Activated naive CD8-positive, alpha-beta T cell treated with anti-CD3 and anti-CD28 coated beads, Interleukin-2, amount 10 ng/mL, durations not matched to agents 7 days and 5 days (primary cell): ENCODE results near the gene NES. TPM values are rescaled to one million over a fixed set of nuclear protein-coding genes. Genes with fewer than 3 reads are reported as not detected.

ENCODE experiments used
- ATAC-seq: fragments of 150-1000 bp; cut with Tn5 transposase; one replicate; pipeline ENCODE4 v1.10.0; 2021; ENCODE audit warnings: low read depth, moderate library complexity
- POLR2A ChIA-PET: fragments of 350-600 bp; sonication (Branson Sonifier 250); formaldehyde crosslinking; loops from one replicate; lab custom pipeline; 2021; ENCODE audit warnings: antibody characterized with exemption; lab: Charles Lee
- DNase-seq: peaks from one replicate; pipeline ENCODE4 v3.0.0; 2021
- H3K27ac Mint-ChIP-seq: one replicate; pipeline ENCODE4 v1.8.0; 2022; ENCODE audit warnings: mild to moderate bottlenecking, mixed read lengths
- H3K27me3 Mint-ChIP-seq: one replicate; pipeline ENCODE4 v1.8.0; 2022; ENCODE audit warnings: mild to moderate bottlenecking, moderate library complexity, mixed read lengths
- H3K36me3 Mint-ChIP-seq: one replicate; pipeline ENCODE4 v1.8.0; 2021; ENCODE audit warnings: mild to moderate bottlenecking, mixed read lengths
- H3K4me1 Mint-ChIP-seq: one replicate; pipeline ENCODE4 v1.8.0; 2021; ENCODE audit warnings: mixed read lengths
- H3K4me3 Mint-ChIP-seq: one replicate; pipeline ENCODE4 v1.8.0; 2022; ENCODE audit warnings: mild to moderate bottlenecking, moderate library complexity, mixed read lengths
- H3K9me3 Mint-ChIP-seq: one replicate; pipeline ENCODE4 v1.8.0; 2021; ENCODE audit warnings: mixed read lengths
- total RNA-seq, 2 experiments: library from RNA; stranded (reverse); gene quantifications; one replicate each; pipeline ENCODE4 v1.2.3, GENCODE V29; 2021

NES gene
- total RNA-seq, 2 experiments from 2014 or later: not detected

DNA sequence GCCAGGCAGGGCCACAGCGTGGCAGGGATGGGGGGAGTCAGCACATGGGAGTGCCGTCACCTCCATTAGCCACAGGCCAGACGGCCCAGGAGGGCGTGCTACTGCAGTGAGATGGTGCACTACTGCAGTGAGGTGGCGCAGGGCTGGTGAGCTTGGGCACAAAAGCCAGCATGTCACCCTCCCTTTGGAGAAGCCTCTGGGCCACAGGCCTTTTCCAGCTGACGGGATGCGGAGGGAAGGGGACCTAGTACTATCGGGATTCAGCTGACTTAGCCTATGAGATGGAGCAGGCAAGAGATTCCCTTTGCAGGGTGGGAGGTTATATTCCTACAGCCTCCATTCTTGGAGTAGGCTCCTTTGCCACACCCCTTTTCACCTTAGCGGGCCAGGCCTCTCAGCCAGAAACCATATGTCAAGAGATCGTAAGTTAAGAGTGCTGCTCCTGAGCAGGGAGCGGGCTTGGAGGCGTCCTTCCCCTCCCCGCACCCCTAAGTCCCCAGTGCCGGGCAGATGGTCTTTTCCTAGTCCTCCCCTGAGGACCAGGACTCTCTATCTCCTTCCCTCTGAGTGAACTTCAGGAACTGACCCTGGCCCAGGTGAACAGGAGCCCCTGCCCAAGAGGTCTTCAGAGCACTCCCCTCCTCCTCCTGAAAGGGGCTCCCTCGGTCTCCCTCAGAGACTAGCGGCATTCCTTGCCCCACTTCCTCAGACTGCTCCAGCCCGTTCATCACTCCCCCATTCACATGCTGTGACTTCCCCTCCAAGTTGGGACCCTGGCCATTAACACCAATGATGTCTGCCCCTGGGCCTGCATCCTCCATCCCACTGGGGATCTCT lies 8.2 kb downstream of the NES start:
- Mint-ChIP-seq H3K4me3 (no peak overlapping the region), H3K4me1 (peaks cover 2% of the 10 kb centered on the region), H3K36me3 (no peaks in the 10 kb centered on the region), H3K9me3 (no peaks in the 10 kb centered on the region), H3K27ac (no peak overlapping the region), H3K27me3 (peaks cover 36% of the 10 kb centered on the region)
- ATAC-seq: no peak
- POLR2A ChIA-PET: no interaction called here
- DNase-seq: no peak

GRCh38 chr1:156667968-156668709 lies 9.1 kb downstream of the NES start:
- POLR2A ChIA-PET: no interaction called here
- ATAC-seq: no peak
- Mint-ChIP-seq H3K4me1 (peaks cover 6% of the 10 kb centered on the region), H3K27ac (no peak overlapping the region), H3K27me3 (peaks cover 42% of the 10 kb centered on the region), H3K9me3 (no peaks in the 10 kb centered on the region), H3K36me3 (no peaks in the 10 kb centered on the region), H3K4me3 (no peak overlapping the region)
- DNase-seq: no peak

GRCh38 chr1:156667610-156667967 lies 9.6 kb downstream of the NES start:
- Mint-ChIP-seq H3K9me3 (no peaks in the 10 kb centered on the region), H3K27ac (no peak overlapping the region), H3K36me3 (no peaks in the 10 kb centered on the region), H3K4me3 (no peak overlapping the region), H3K27me3 (peaks cover 38% of the 10 kb centered on the region), H3K4me1 (peaks cover 11% of the 10 kb centered on the region)
- DNase-seq: no peak
- no peak for ATAC-seq
- POLR2A ChIA-PET: no interaction called here

DNA sequence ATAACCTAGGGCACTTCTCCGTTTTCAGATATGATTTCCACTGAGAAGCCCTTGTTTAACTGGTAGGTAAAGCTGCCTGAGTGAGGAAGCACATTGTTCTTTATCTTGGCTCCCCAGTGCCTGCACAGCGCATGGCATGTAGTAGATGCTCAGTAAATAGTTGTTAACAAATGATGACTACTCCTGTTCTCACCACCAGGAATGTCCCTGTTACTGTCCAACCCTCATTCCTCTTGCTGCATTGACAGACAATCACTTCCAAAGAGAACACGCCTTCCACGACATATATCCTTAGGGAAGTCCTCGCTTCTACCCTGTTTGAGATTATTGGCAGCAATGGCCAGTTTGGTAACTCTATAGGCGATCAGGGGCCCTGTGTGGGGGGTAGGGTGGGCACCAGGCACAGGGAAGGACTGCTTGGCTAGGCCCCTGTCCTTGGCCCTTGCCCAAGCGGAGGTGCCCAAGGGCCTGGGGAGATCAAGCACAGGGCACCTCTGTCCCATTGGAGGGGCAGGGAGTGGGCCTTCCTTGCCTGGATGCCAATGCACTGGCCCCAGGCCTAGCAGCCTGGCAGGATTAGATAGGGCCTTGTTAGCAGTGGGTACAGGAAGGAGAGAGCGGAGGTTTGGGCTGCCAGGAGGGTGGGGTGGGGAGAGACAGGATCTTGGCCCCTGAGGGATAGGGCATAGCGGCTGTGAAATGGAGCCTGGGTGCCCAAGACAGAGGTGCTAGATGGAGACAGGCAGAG lies 10.2 kb downstream of the NES start:
- no peaks in the 10 kb centered on the region for H3K9me3 Mint-ChIP-seq
- H3K36me3 Mint-ChIP-seq: no peaks in the 10 kb centered on the region
- no peak overlapping the region for H3K4me3 Mint-ChIP-seq
- H3K27ac Mint-ChIP-seq: peak overlapping the region; percentile 16
- H3K4me1 Mint-ChIP-seq: peaks cover 16% of the 10 kb centered on the region
- DNase-seq (no peak), ATAC-seq (no peak)
- POLR2A ChIA-PET: no interaction called here
- peaks cover 32% of the 10 kb centered on the region for H3K27me3 Mint-ChIP-seq

DNA sequence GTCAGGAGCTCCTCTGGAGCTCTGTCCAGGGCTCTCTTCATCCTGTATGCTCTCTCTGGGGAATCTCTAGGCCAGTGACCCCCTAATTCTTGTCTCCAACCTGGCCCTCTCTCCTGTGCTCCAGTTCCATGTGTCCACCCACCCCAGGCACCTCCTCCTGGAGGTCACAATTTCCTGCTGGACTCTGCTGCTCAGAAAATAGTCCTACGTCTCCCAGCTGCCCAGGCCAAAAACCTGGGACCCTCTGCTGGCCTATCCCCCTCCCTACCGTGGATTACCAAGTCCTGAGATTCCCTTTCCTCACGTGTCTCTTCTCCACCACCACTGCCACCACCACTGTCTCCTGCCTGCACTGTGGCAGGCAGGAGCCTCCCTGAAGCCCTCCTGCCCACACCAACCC lies 11.7 kb downstream of the NES start:
- Mint-ChIP-seq H3K36me3 (no peaks in the 10 kb centered on the region), H3K4me1 (peaks cover 31% of the 10 kb centered on the region), H3K27me3 (peaks cover 21% of the 10 kb centered on the region), H3K9me3 (no peaks in the 10 kb centered on the region), H3K4me3 (no peak overlapping the region), H3K27ac (no peak overlapping the region)
- DNase-seq (no peak), ATAC-seq (no peak)
- POLR2A ChIA-PET: no interaction called here

- H3K27ac Mint-ChIP-seq: no peak overlapping the region
These were observed 12.3 kb downstream of the NES start for GRCh38 chr1:156664767-156665411.

GRCh38 chr1:156664046-156664766 lies 13.0 kb downstream of the NES start:
- Mint-ChIP-seq H3K9me3 (no peaks in the 10 kb centered on the region), H3K4me1 (peaks cover 43% of the 10 kb centered on the region), H3K4me3 (no peak overlapping the region), H3K27me3 (peaks cover 21% of the 10 kb centered on the region), H3K36me3 (no peaks in the 10 kb centered on the region), H3K27ac (no peak overlapping the region)
- no peak for DNase-seq
- no peak for ATAC-seq
- POLR2A ChIA-PET: no interaction called here

More at GRCh38 chr1:156664767-156665411, 12.3 kb downstream of the NES start:
- Mint-ChIP-seq H3K4me1 (peaks cover 36% of the 10 kb centered on the region), H3K9me3 (no peaks in the 10 kb centered on the region), H3K27me3 (peaks cover 21% of the 10 kb centered on the region), H3K36me3 (no peaks in the 10 kb centered on the region), H3K4me3 (no peak overlapping the region)
- POLR2A ChIA-PET: no interaction called here
- DNase-seq: no peak
- no peak for ATAC-seq

DNA sequence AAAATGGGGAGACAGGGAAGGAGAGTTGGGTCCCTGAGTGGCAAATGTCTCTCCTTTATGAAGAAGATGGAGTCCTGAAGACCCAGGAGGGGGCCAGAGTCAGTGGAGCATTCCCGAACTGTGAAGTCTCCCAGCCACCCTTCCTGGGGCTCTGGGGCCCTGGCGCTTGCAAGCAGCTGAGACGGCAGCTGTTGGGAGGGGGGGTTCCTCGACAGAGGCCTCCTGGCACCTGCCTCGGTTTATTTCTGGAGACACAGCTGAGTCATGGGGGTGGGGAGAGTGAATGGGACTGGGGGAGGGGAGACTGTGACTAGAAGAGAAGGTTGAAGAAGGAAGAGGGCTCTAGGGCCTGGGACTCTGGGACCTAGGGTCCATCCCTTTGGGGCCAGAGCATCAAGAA lies 14.0 kb downstream of the NES start:
- Mint-ChIP-seq H3K4me1 (peaks cover 49% of the 10 kb centered on the region), H3K4me3 (no peak overlapping the region), H3K9me3 (no peaks in the 10 kb centered on the region), H3K27ac (peak overlapping the region; percentile 67), H3K27me3 (peaks cover 21% of the 10 kb centered on the region), H3K36me3 (no peaks in the 10 kb centered on the region)
- POLR2A ChIA-PET: no interaction called here
- DNase-seq (no peak), ATAC-seq (no peak)

GRCh38 chr1:156662800-156663055 lies 14.5 kb downstream of the NES start:
- ATAC-seq (no peak), DNase-seq (no peak)
- H3K4me1 Mint-ChIP-seq: peaks cover 52% of the 10 kb centered on the region
- no peak overlapping the region for H3K4me3 Mint-ChIP-seq
- H3K27ac Mint-ChIP-seq: peak overlapping the region; percentile 67
- POLR2A ChIA-PET: no interaction called here
- H3K27me3 Mint-ChIP-seq: peaks cover 22% of the 10 kb centered on the region
- H3K9me3 Mint-ChIP-seq: no peaks in the 10 kb centered on the region
- no peaks in the 10 kb centered on the region for H3K36me3 Mint-ChIP-seq

GRCh38 chr1:156662005-156662799 lies 15.0 kb downstream of the NES start:
- H3K36me3 Mint-ChIP-seq: no peaks in the 10 kb centered on the region

GRCh38 chr1:156660752-156661112 lies 16.5 kb downstream of the NES start:
- no peak for DNase-seq
- peak; percentile 3 for ATAC-seq
- Mint-ChIP-seq H3K4me1 (peaks cover 60% of the 10 kb centered on the region), H3K36me3 (no peaks in the 10 kb centered on the region), H3K27ac (peak overlapping the region; percentile 89), H3K9me3 (no peaks in the 10 kb centered on the region), H3K4me3 (peak overlapping the region; percentile 82), H3K27me3 (peaks cover 35% of the 10 kb centered on the region)
- POLR2A ChIA-PET: interaction anchor here (1.0 to 1.3 kb wide), 3 partner anchors 20 to 153 kb away, joined by 3 to 5 read pairs (median 3); no protein-coding TSS in a partner anchor

More at GRCh38 chr1:156662005-156662799, 15.0 kb downstream of the NES start:
- no peaks in the 10 kb centered on the region for H3K9me3 Mint-ChIP-seq
- peak overlapping the region; percentile 31 for H3K4me3 Mint-ChIP-seq
- DNase-seq (no peak), ATAC-seq (no peak)
- POLR2A ChIA-PET: interaction anchor here (0.7 kb wide), 1 partner anchor 10 kb away, joined by 3 read pairs; no protein-coding TSS in a partner anchor
- peaks cover 56% of the 10 kb centered on the region for H3K4me1 Mint-ChIP-seq
- peaks cover 26% of the 10 kb centered on the region for H3K27me3 Mint-ChIP-seq
- peak overlapping the region; percentile 19 for H3K27ac Mint-ChIP-seq
